DMS79 (cell line): ENCODE results near the gene FCRL1.

ENCODE experiments used
- DNase-seq: peaks from one replicate; lab custom pipeline; 2025; lab: John Stamatoyannopoulos, UW

The FCRL1 gene, protein sequence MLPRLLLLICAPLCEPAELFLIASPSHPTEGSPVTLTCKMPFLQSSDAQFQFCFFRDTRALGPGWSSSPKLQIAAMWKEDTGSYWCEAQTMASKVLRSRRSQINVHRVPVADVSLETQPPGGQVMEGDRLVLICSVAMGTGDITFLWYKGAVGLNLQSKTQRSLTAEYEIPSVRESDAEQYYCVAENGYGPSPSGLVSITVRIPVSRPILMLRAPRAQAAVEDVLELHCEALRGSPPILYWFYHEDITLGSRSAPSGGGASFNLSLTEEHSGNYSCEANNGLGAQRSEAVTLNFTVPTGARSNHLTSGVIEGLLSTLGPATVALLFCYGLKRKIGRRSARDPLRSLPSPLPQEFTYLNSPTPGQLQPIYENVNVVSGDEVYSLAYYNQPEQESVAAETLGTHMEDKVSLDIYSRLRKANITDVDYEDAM

DNA sequence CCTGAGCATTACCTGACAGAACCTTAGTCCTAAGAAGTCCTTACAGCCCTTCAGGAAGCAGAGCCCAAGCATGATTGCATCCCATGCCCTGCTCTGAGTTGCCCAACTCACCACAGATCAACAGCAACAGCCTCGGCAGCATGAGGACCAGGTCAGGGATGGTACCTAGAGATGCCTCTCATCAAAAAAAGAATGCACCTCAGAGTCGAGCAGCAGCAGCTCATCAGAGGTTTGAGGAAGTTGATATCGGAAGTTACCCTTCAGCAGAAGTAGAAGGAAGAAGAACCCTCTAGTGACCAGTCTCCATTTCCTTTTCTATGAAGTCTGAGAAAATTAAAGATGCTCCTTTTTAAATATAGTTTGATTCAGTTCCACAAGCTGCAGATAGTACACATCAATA lies at the start of gene FCRL1:
FCRL1 (minus strand) TSS at position 225 of the 400 bp plus-strand sequence; CDS start at position 142, 83 bp downstream.
- no peak for DNase-seq

DNA sequence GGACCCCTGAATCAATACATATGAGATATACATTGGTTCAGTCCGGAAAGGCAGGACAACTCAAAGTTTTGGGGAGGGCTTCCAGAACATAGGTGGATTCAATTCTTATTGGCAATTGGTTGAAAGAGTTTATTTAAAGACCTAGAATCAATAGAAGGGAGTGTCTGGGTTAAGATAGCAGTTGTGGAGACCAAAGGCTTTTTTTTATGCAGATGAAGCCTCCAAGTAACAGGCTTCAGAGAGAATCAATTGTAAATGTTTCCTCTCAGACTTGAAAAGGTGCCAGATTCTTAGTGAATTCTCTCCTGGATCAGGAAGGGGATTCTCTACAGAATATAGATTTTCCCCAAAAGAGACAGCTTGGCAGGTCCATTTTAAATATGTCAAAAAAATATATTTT lies 48.7 kb upstream of the FCRL1 start:
- DNase-seq, result no peak

DNA sequence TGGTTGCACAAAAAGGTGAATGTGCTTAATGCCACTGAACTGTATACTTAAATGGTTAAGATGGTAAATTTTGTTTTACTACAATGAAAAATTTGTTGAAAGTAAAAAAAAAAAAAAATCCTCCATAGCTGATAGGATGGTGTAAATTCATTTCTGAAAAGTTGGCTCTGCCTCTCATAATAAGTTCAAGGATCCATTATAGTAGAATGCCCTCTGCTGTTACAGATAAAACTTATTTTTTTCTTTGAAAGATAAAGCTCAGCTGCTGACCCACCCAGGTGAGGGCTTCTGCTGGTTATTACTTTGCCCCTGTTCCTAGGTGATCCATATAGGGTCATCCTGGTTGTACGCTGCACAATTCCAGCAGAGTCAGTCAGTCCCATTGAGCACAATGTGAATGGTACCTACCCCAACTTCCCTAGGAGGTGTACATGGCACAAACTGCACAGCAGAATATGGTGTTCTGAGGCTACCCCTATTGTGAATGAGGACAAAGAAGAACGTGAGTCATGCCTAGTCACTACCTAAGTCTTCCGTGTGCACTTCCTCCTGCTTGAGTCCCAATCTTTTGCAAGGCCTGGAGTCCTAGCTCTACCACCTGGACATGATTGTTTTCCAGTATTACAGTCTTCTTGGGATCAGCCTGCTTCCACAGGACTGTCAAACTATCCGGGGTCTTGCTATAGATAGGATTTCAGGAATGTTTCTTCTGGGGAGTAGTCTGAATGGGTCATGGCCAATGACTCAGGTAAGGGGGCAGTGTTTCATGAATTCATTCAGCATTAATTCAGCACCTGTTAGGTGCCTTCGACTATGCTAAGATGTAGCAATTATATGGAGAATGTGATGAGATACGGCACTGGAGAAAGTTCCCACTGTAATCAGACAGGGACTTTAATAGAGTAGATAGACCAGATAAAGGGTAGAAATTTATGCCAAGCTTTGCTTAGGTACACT lies 42.5 kb upstream of the FCRL1 start:
- DNase-seq, result no peak

DNA sequence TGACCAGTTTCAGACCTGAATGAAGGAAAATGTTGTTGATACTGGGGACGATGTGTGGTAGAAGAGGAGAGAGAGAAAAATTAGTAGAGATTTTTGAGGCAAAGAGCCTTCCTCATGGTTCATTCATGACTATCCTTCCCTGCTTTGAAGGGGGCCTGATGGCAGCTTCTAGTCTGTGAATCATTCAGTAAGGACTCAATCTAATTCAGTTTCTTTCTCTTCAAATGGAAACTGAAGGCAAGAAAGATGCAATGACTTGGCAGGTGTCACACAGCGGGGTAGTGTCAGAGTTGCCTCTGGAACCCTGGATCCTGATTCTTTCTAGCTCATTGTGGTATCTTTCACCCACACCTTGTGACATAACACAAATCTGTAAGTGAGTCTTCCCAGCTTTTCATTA lies 36.6 kb upstream of the FCRL1 start:
- no peak for DNase-seq

DNA sequence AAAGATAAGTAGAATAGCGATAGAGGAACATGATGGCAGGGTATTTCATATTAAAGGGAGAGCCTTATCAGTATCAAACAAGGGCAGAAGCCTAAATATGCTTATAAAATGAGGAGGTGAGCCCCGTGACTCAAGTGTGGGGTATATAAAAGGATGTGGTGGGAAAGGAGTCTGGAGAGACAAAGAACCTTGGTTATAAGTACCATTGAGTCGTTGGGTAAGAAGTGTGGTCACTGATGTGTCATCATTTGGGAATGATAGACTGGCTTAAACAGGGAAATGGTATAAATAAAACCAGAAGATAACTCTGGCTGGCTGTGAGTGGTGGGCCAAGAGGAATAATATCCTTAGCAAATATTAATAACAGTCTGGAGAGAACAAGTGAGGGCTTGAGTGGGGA lies 32.6 kb upstream of the FCRL1 start:
- no peak for DNase-seq

DNA sequence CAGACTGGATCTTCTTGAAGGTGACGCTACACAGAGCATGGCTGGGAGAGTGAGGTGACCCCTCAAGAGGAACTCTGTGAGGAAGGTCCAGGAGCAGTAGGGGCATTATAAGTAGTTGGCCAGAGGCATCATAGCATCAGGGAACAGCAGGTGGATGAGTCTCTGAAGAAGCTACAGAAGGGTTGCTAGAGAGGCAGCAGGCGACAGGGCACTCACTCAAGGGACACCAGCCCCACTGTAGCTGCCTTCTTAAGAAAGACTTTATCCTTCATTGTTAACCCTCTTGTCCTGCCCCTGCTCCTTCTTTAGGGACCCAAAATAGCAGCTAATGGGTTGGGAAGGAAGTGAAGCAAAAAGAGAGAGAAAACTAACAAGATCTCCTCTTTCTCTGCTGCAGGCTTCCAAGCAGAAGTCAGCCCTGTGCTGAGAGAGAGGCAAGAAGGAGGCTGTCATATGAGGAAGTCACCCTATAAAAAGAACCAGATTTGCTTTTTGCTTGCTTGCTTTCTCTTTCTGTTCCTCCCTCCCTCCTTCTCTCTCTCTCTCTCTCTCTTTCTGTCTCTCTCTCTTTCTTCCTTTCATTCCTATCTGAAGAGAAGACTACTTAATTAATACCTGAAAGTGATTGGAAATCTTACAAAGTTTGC lies 29.4 kb upstream of the FCRL1 start:
- DNase-seq, result no peak

DNA sequence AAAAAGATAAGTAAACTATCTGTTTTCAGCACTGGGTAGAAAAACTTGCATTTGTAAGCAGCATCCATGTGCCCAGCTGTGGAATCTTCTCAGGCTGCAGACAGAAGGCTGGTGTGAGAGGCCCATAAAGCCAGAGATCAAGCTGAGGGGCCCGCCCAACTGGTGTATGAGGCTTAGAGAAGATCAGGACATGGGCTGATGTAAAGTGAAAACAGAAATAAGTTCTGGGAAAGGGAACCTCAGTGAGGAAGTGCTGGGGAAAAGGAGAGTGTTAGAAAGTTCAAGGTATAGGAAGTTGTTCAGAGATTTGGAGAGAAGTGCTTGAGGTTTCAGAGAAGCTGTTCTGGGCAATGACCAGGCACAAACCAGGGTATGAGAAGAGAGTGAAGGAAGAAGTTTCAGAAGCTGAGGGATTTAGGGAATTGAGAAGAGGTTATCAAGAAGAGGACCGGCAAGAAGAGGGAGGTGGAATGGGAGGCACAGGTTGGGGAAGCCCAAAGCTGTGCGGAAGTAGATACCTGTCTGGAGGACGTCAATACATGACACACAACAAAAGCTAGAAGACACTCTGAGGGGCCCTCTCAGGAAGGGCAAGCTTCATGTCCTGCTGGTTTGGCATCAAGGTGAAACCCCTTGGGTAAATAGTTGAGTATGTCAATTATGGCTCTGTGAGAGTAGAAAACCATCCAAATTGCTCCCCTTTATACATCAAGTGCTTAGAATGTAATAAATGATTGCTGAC lies 24.3 kb upstream of the FCRL1 start:
- DNase-seq, result no peak

DNA sequence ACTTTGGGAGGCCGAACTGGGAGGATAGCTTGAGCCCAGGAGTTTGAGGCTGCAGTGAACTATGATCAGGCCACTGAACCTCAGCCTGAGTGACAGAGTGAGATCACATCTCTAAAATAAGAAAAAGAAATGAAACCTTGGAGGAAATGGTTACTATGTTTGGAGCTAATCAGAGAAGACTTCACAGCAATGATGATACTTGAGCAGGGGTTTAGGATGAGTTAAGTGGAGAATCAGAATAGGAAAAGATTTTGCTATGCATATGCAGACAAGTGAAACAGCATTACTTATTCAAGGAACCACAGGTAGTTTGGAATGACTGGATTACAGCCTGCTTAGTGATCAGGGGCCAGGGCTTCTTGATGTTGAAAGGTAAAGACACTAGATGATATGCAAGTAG lies 23.0 kb upstream of the FCRL1 start:
- DNase-seq, result no peak

DNA sequence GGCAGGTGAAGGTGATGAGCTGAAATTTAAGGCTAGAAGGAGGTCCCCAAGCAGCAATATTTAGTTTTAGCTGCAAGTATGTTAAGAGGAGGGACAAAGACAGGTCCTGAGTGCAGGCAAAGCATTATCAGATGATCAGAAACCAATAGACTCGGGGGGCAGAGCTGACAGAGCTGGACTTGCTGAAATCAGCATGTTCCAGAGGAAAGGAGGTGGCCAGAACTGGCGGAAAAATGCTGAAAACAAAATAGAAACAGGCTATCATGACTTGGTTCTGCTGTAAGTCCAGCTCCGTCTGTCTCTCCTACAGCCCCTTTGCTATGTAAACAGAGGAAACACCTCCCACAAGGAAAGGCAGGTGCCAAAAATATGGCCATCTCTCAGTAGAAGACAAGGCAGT lies 21.8 kb upstream of the FCRL1 start, which contains the start of gene CD5L:
CD5L (minus strand) TSS at position 101 of the 400 bp plus-strand sequence. CDS start 107 bp downstream, outside the sequence.
- DNase-seq, result no peak

DNA sequence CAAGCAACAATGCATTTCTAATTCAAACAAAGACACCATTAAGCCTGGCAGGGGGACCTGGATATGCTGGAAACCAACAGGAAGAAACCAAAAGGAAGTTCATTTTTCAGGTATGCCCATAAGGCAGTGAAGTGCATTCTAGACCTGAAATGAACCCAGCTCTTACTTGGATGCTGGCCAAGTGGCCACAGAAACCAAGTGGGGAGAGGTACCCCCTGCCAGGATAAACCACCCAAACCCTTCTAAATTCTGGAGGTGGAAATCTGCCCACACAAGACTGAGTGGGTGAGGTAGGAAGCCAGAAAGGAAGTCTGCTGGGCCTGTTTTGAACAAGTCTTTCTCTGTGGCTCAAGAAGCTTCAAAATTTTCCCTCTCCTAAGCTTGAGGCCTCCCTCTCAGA lies 19.0 kb upstream of the FCRL1 start:
- no peak for DNase-seq

DNA sequence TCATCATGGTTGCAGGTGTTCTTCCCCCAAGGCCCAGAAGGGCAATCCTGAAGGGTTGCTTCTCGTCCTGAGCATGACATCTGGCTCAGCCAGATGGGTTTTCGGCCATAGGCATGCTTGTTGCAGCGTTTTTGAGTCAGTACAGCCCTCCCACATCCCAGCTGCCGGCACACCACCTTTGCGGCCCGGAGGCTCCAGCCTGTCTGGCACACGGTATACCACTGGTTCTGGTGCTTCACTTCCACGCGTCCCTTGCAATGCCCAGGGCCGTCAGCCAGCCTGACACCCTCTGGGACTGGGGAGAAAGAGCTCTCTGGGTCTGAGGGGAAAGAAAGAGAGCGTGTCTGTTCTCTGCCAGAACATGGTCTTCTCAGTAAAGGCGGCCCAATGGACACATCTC lies 14.5 kb upstream of the FCRL1 start:
- no peak for DNase-seq

DNA sequence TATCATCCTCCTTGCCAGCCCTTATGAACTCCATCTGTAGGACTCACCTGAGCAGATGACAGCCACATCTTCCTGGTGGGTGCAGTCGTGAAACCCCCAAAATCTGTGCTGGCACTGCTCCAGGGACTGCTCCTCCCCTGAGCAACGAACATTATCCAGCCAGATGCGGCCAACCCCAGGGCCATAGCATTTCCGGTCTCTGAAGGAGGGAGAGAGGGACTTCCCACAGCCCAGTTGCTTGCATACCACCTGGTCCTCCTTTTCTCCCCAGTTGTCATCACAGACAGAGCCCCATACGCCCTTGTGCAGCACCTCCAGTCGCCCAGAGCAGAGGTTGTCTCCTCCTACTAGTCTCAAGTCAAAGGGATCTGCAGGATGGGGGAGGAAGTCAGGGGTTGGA lies 13.2 kb upstream of the FCRL1 start:
- no peak for DNase-seq

DNA sequence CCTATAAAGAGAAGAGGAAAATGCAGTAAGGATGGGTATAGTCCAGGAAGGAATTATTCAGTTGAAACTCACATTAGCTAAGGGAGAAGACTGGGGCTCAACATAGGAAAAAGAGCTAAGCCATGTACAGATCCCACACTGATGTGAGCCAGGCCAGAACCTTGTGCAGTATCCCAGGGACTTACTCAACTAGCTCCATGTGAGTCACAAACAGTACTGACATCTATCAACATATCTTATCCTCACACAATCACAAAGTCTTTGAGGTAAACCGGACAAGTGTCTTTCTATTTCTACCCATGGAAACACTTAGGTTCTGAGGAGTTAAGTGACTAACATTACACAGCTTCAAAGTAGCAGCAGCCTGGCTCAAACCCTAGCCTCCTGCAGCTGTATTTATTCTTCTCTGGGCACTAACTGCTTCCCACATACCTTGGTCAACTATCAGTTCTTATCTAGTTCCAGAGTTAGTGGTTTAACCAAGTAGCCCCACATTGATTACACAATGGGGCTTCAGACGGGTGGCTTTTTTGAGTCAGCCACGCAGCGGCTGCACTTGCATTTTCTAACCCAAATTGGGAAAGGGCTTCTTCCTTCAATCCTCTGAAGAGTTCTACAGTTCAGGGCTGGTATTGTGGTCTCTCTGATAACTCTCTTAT lies 12.2 kb upstream of the FCRL1 start:
- DNase-seq, result no peak

DNA sequence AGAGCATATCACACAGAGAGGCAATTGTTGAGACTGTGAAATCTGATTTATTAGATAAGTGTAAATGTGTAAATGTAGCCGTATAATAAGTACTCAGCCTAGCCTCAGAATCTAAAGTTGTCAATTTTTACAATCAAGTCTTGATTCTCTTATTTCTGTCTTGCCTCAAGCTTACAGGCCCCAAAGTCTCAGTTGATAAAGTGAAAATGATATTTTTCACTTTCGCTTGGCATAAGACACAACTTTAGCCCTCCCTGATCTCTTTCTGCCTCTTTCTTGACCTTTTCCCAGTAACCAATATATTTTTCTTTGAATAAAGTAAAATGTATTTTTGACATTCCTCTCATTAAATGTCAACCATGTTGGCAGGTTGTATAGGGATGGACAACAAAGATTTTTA lies 11.0 kb upstream of the FCRL1 start:
- no peak for DNase-seq

DNA sequence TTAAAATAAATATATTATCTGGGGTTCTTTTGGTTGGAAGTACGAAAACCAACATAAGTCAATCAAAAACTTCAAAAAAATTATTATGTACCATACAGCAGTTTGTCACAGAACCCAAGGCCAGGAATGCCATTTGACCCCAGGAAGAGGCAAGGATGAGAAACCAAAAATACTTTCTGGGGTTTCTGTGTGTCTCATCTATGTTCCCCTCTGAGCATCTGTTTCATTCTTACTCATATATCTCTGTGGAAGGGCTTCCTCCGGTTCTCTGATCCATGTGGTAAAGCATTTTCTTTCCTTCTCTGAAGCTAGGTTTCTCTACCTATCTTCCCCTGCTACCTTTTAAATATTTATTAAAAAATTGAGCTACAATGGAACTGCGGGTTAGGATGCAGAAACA lies 9.8 kb upstream of the FCRL1 start:
- no peak for DNase-seq

DNA sequence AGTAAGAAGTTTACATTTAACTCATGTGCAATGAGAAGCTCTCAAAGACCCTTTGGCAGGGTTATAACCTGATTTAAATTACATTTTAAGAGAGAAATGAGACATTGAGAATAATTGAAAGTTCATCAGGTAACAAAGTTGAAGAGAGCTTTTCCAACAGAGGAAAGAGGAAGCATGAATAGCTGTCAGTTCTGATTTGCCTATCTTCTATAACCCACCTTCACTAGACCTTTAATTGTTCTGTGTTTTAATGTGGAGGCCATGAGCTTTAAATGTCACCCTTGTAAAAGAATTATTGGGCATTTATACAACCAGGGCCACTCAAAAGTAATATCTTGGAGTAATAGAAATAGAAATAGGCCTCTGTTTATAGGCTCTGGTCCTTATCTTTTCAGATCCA lies 9.3 kb upstream of the FCRL1 start:
- no peak for DNase-seq

DNA sequence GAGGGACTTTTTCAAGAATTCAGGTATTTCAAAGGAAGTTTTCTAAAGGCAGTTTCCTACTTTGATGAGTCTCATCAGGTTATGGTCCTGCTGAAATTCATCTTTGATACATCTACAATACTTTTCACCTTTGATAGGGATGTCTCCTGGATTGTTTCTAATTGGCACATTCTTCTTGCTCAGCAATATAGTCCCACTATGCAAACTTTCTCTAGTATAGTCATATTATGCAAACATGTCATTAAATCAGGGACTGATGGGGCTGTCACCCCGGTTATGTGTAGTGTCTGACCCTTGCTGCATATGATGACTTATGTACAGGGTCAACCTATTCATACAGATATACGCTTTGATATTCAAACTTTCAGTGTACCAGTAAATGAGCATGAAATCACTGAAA lies 379 bp upstream of the FCRL1 start:
- no peak for DNase-seq

DNA sequence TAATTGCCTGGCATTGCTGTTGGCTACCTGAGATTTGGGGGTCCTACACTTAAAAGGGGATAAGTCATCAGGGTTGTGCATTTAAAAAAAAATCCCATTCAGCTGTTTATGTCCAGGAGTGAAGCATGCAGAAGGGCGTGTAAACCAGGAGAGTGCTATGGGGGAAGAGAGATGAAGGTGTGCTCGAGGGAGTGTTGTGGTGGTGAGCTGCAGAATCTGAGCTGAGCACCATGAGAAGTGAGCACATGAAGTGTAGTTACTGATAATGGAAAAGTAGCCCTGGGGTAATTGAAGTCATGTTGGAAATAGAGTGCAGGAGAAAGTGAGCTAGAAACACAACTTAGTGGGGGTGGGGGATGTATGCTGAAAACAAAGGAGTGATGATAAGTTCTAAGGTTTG lies 705 bp downstream of the FCRL1 start:
- DNase-seq, result no peak

DNA sequence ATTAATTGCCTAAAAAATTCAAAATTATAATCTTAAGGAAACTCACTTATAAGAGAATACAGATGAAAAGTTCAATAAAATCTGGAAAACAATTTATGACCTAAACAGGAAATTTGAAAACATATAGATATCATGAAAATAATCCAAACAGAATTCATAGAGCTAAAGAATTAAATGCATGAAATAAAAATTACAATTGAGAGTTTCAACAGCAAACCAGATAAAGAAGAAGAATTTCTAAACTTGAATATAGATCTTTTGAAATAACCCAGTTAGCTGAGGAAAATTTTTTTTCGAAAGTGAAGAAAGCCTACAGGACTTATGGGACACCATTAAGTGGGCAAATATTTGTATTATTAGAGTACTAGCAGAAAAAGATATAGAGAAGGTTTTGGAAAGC lies 6.7 kb downstream of the FCRL1 start:
- DNase-seq, result no peak

DNA sequence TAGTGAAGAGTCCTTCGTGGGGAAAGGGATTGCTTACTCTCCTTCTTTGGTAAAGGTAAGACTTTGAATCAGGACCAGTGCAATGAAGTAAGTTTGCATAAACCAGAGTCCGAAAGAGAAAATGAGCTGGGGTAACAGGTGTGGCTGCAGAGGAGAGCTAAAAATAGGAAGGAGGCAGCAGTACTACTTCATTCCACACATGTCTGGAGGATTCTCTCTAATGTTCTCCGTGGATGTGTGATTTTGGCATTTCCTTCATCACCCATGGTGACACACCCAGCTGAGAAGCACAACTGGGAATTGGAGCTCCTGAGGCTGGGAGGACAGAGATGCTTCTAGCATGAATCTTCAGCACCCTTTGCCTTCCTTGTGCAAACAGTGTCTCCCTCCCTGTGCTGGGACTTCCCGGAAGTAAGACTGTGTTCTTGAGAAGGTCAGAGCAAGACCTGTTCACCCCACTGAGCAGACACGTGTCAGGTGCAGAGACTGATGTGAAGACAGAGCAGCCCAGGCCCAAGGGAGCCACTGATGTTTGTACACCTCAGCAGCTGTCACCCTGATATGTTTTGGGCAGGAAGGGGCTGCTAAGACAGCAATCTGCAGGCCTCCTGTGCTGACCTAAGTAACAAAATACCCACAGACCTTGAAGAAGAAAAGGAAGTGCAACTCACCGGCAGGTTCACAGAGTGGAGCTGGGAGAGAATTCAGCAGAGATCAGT lies 13.3 kb downstream of the FCRL1 start:
- no peak for DNase-seq

DNA sequence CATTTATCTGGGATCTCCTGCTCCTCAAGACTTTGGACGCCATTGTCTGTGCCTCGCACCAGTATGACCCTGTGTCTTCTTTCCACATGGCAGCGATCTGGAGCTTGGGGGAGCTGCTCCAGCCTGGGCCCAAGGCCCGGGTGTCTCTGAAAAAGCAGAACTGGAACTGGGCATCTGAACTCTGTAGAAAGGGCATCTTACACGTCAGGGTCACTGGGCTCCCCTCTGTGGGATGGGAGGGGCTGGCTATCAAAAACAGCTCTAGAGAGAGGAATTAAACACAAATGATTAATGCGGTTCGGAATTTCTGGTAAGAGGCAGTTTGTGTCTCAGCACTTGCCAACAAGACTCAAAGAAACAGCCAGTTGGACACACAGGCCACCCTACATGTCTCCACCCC lies 16.1 kb downstream of the FCRL1 start:
- no peak for DNase-seq
